Measurements from ENCODE around the gene OR6B3.
"Not testable (repeated sequence)": the region's sequence is repeated elsewhere in the genome, so short reads cannot be mapped to it uniquely, and the experiment has no call there.

The OR6B3 gene

GRCh38 chr2:240053173-240054155 lies at the start of gene OR6B3:
TSS of gene OR6B3 (minus strand) at chr2:240053521.
- DNase-seq: no peak

- DNase-seq: no peak
Measured at GRCh38 chr2:240098349-240098748, 45.0 kb upstream of the OR6B3 start.

GRCh38 chr2:240095556-240096523 lies 42.5 kb upstream of the OR6B3 start:
- DNase-seq: no peak

- DNase-seq: no peak
Measured at GRCh38 chr2:240089306-240089705, 36.0 kb upstream of the OR6B3 start.

- no peak for DNase-seq
Measured at GRCh38 chr2:240086563-240086962, 33.2 kb upstream of the OR6B3 start.

- DNase-seq: no peak
Measured at GRCh38 chr2:240078631-240079030, 25.3 kb upstream of the OR6B3 start.

GRCh38 chr2:240077442-240077841 lies 24.1 kb upstream of the OR6B3 start:
- no peak for DNase-seq

GRCh38 chr2:240074545-240074944 lies 21.2 kb upstream of the OR6B3 start:
- no peak for DNase-seq

- DNase-seq: no peak
Measured at GRCh38 chr2:240070907-240071306, 17.6 kb upstream of the OR6B3 start.

- no peak for DNase-seq
Measured at GRCh38 chr2:240069829-240070228, 16.5 kb upstream of the OR6B3 start.

GRCh38 chr2:240068193-240068592 lies 14.9 kb upstream of the OR6B3 start:
- no peak for DNase-seq

- no peak for DNase-seq
Measured at GRCh38 chr2:240066489-240066888, 13.2 kb upstream of the OR6B3 start.

GRCh38 chr2:240064898-240065297 lies 11.6 kb upstream of the OR6B3 start:
- no peak for DNase-seq

- DNase-seq: peak; percentile 58
Measured at GRCh38 chr2:240060977-240061591, 7.8 kb upstream of the OR6B3 start.

GRCh38 chr2:240056678-240057077 lies 3.4 kb upstream of the OR6B3 start:
- no peak for DNase-seq

- DNase-seq: no peak
Measured at GRCh38 chr2:240055177-240055917, 2.0 kb upstream of the OR6B3 start.

- no peak for DNase-seq
Measured at GRCh38 chr2:240052524-240052923, 797 bp downstream of the OR6B3 start.

GRCh38 chr2:240051697-240052096 lies 1.6 kb downstream of the OR6B3 start:
- DNase-seq: no peak

- no peak for DNase-seq
Measured at GRCh38 chr2:240050278-240050677, 3.0 kb downstream of the OR6B3 start.

GRCh38 chr2:240048237-240048636 lies 5.1 kb downstream of the OR6B3 start:
- no peak for DNase-seq

- DNase-seq: no peak
Measured at GRCh38 chr2:240045098-240045497, 8.2 kb downstream of the OR6B3 start.

GRCh38 chr2:240044096-240044495 lies 9.2 kb downstream of the OR6B3 start:
- DNase-seq: not testable (repeated sequence)
